Measurements from ENCODE around the gene CDC42BPA.

CDC42BPA gene

GRCh38 chr1:227303662-227304061 lies 14.6 kb downstream of the CDC42BPA start:
- H3K4me3 ChIP-seq (ENCODE audit: low read depth in 1 of 2, low read length in 1 of 2) = no peak overlapping the region
- H3K4me1 ChIP-seq (ENCODE audit: control insufficient read depth in 1 of 2, insufficient read depth in 1 of 2, low read depth in 1 of 2, low read length in 1 of 2) = no peaks in the 10 kb centered on the region
- H3K9me3 ChIP-seq = no peaks in the 10 kb centered on the region
- TF ChIP-seq CTCF (IDR thresholded peaks at IDR 0.05) = no peak
- H3K36me3 ChIP-seq = no peaks in the 10 kb centered on the region
- no peak overlapping the region for H3K27ac ChIP-seq
- no peaks in the 10 kb centered on the region for H3K27me3 ChIP-seq

GRCh38 chr1:227300682-227301081 lies 17.6 kb downstream of the CDC42BPA start:
- H3K27me3 ChIP-seq = no peaks in the 10 kb centered on the region
- H3K9me3 ChIP-seq = no peaks in the 10 kb centered on the region
- H3K27ac ChIP-seq = no peak overlapping the region
- H3K36me3 ChIP-seq = no peaks in the 10 kb centered on the region
- no peaks in the 10 kb centered on the region for H3K4me1 ChIP-seq (ENCODE audit: control insufficient read depth in 1 of 2, insufficient read depth in 1 of 2, low read depth in 1 of 2, low read length in 1 of 2)
- no peak overlapping the region for H3K4me3 ChIP-seq (ENCODE audit: low read depth in 1 of 2, low read length in 1 of 2)
- TF ChIP-seq CTCF (IDR thresholded peaks at IDR 0.05) = no peak

- no peak for TF ChIP-seq CTCF (IDR thresholded peaks at IDR 0.05)
- no peaks in the 10 kb centered on the region for H3K36me3 ChIP-seq
- H3K4me1 ChIP-seq (ENCODE audit: control insufficient read depth in 1 of 2, insufficient read depth in 1 of 2, low read depth in 1 of 2, low read length in 1 of 2) = no peaks in the 10 kb centered on the region
- H3K4me3 ChIP-seq (ENCODE audit: low read depth in 1 of 2, low read length in 1 of 2) = no peak overlapping the region
- H3K27ac ChIP-seq = no peak overlapping the region
- H3K9me3 ChIP-seq = no peaks in the 10 kb centered on the region
- H3K27me3 ChIP-seq = no peaks in the 10 kb centered on the region
Measured at GRCh38 chr1:227299688-227300087, 18.6 kb downstream of the CDC42BPA start.

GRCh38 chr1:227299241-227299627 lies 19.1 kb downstream of the CDC42BPA start:
- no peaks in the 10 kb centered on the region for H3K9me3 ChIP-seq
- H3K27ac ChIP-seq = no peak overlapping the region
- no peak overlapping the region for H3K4me3 ChIP-seq (ENCODE audit: low read depth in 1 of 2, low read length in 1 of 2)
- no peak for TF ChIP-seq CTCF (IDR thresholded peaks at IDR 0.05)
- H3K36me3 ChIP-seq = no peaks in the 10 kb centered on the region
- no peaks in the 10 kb centered on the region for H3K4me1 ChIP-seq (ENCODE audit: control insufficient read depth in 1 of 2, insufficient read depth in 1 of 2, low read depth in 1 of 2, low read length in 1 of 2)
- H3K27me3 ChIP-seq = no peaks in the 10 kb centered on the region

- Histone ChIP-seq H3K27me3 (no peaks in the 10 kb centered on the region), H3K9me3 (no peaks in the 10 kb centered on the region), H3K4me1 (ENCODE audit: control insufficient read depth in 1 of 2, insufficient read depth in 1 of 2, low read depth in 1 of 2, low read length in 1 of 2) (no peaks in the 10 kb centered on the region), H3K36me3 (no peaks in the 10 kb centered on the region), H3K27ac (no peak overlapping the region), H3K4me3 (ENCODE audit: low read depth in 1 of 2, low read length in 1 of 2) (no peak overlapping the region)
- TF ChIP-seq CTCF (IDR thresholded peaks at IDR 0.05) = no peak
Measured at GRCh38 chr1:227298512-227299240, 19.6 kb downstream of the CDC42BPA start.
